ENCODE data around the gene FKBP5.

DNA sequence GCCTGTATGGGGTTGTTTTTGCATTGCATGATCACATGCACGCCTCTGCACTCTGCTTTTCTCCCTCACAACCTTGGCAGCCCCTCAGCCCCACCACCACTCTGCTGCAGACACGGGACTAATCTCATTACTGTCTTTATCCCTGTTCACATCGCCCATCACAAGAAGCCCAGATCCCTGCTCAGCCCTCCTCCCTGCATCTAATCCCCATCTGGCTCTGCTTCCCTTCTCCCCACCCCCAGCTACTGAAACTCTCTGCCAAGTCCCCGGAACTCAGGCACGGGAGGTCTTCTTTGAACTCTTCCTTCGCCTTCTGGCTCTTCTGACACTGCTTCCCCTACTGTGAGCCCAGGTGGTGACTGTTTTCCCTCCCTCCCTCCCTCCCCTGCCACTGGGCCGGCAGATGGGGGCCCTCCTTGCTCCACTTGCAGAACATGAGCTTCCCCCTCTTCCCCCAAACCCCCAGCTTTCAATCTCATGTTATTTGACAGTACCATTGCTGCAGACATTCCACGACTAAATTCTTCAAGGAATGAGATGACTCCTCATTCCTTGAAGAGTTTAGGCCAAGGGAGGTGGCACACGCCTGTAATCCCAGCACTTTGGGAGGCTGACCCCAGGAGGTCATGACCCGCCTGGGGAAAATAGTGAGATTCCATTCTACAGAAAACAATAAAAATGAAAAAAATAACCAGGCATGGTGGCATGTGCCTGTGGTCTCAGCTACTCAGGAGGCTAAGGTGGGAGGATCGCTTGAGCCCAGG lies 154.1 kb downstream of the FKBP5 start:
- TF ChIP-seq, protein P1, sequence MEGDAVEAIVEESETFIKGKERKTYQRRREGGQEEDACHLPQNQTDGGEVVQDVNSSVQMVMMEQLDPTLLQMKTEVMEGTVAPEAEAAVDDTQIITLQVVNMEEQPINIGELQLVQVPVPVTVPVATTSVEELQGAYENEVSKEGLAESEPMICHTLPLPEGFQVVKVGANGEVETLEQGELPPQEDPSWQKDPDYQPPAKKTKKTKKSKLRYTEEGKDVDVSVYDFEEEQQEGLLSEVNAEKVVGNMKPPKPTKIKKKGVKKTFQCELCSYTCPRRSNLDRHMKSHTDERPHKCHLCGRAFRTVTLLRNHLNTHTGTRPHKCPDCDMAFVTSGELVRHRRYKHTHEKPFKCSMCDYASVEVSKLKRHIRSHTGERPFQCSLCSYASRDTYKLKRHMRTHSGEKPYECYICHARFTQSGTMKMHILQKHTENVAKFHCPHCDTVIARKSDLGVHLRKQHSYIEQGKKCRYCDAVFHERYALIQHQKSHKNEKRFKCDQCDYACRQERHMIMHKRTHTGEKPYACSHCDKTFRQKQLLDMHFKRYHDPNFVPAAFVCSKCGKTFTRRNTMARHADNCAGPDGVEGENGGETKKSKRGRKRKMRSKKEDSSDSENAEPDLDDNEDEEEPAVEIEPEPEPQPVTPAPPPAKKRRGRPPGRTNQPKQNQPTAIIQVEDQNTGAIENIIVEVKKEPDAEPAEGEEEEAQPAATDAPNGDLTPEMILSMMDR (IDR thresholded peaks at IDR 0.05), result no peak
- TF ChIP-seq POLR2AphosphoS5 (IDR thresholded peaks at IDR 0.05; ENCODE audit: insufficient read depth in 1 of 2, low read depth in 1 of 2), result no peak
